Iris pigment epithelial cell (primary cell): Measurements from ENCODE around the gene SEMA4G.

Source experiments
- DNase-seq: peaks from one replicate; pipeline ENCODE4 v3.0.0-alpha.2; 2011; ENCODE audit warnings: low read depth

SEMA4G gene

DNA sequence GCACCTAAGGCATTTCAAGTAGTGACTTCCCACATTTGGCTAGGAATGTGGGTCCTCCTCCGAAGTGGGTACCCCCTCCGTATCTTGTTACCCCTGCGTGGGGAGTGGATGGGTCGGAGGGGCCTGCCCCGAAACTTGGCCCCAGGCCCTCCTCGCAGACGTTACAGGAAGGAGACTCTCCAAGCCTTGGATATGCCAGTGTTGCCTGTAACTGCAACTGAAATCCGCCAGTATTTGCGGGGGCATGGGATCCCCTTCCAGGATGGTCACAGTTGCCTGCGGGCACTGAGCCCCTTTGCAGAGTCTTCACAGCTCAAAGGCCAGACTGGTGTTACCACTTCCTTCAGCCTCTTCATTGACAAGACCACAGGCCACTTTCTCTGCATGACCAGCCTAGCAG is 18.9 kb downstream of the SEMA4G start:
- DNase-seq, result no peak

- no peak for DNase-seq
These were observed 19.8 kb downstream of the SEMA4G start for GRCh38 chr10:100989088-100989487.

- peak; percentile 33 for DNase-seq
These were observed 24.8 kb downstream of the SEMA4G start for GRCh38 chr10:100993986-100994708.

DNA sequence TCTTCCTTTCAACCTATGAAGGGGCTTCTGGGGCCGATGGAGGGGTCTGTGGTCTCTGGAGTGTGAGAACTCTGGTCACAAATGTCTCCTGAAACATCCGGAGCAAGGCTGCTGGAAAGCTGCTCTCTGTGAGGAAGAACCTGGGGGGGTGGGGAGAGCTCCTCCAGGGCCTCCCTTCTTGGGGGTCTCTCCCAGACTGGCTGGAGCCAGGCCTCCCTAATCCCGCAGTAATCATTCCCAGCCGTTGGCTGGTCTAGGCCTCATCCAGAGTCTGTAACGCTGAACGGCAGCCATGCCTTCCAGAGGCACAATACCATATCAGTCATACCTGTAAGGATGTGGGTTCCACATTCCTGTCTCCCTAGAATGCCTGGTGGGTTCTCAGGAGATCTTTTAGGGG is 25.9 kb downstream of the SEMA4G start:
- no peak for DNase-seq

GRCh38 chr10:100996678-100997359 is 27.5 kb downstream of the SEMA4G start:
- peak; percentile 9 for DNase-seq

DNA sequence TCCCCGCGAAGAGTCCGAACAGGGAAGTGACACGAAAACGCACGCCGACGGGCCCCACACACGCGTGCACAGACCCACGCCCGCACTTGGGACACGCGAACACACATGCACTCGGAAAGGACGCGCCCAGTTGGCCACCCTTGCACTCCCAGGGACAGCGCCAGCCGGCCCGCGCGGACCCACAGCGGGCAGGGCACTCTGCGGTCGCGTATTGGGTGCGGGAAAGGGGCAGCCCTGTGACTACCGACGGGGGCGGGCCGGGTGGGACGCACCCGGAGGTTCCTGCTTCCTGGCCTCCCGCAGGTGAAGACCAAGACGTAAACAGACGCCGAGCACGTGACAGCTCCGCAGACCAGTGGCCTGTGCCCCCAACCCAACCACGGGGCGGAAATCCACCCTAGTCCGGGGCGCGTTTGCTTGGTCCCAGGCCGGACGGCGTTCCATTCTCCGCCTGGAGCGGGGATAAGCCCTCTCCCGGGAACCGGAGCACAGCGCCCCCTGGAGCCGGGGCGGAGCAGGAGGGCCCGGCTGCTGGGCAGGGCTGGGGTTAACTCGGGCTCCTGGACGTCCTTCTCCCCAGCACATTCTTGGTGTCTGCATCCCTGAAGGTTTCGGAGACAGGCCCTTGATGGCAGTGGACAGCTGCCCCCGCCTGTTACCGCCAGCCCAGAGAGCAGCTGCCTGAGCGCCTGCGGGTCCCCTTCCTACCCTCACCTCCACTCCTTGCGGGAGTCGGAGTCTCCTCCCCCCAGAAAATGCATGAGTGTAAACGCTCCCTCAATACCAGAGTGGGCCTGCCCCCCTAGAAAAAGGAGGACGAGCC is 28.3 kb downstream of the SEMA4G start:
- peak; percentile 61 for DNase-seq

GRCh38 chr10:100998183-100998990 is 29.1 kb downstream of the SEMA4G start:
- peak; percentile 76 for DNase-seq

- peak; percentile 60 for DNase-seq
These were observed 29.9 kb downstream of the SEMA4G start for GRCh38 chr10:100998991-100999741.

DNA sequence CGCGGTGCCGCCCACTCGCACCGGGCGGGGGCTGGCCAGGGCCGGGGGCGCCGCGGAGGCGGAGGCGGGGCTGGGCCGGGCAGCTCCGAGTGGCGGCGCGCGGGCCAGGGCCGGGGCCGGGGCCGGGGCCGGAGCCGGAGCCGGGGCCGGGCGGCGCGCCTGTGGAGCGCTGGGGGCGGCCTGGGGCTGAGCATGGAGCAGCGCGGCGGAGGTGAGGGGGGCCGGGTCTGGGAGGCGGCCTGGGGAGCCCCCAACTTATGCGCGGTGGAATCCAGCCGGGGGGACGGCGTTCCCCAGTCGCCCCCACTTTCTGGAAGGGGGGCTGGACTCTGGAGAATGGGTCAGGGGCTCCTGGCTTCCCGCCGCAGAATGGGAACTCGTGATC is 30.4 kb downstream of the SEMA4G start, which contains the start of gene LZTS2:
Gene LZTS2, plus strand, starts transcription at position 67 of the 385 bp plus-strand sequence. CDS start 2,731 bp downstream, outside the sequence.
- DNase-seq, result no peak

DNA sequence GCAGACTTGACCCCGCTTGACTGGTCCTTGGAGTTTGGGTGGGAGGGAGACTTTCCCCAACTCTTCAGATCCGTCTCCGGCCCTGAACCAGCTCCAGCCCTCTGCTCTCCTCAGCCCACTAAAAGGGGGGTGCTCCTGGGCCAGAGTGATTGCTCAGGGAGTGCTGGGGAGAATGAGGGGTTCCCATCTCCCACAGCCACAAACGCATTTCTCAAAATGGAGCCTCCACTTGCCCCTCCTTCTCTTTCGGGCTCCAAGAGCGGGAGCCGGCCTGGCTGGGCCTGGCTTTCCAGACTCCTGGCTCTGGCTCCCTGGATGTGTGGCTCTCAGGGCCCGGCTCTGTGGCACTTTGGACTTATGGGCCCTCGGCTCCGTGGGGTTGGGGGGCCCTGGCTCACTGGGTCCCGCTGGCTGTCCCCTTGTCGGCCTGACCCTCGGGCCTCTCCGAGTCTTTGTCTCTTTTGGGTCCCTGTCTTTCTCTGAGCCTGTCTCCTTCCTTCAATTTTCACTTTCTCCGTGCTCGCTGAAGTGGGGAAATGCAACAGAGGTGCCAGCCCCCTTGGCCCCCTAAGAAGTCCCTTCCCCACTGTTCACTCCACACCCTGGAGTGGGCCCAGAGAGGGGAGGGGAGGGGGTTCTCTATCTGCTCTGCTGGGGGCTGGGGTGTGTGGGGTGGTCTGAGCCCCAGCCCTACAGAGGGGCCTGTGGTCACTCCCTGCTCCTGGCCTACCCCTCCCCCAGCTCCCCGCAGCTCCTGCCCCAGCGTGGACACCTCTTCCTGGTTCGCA is 31.0 kb downstream of the SEMA4G start:
- DNase-seq, result peak; percentile 37

GRCh38 chr10:101000915-101001658 is 31.8 kb downstream of the SEMA4G start:
- DNase-seq, result peak; percentile 95

- no peak for DNase-seq
These were observed 32.3 kb downstream of the SEMA4G start for GRCh38 chr10:101001659-101002035.

GRCh38 chr10:101002456-101002855 is 33.2 kb downstream of the SEMA4G start:
- no peak for DNase-seq

- no peak for DNase-seq
These were observed 34.4 kb downstream of the SEMA4G start for GRCh38 chr10:101003639-101004206.

DNA sequence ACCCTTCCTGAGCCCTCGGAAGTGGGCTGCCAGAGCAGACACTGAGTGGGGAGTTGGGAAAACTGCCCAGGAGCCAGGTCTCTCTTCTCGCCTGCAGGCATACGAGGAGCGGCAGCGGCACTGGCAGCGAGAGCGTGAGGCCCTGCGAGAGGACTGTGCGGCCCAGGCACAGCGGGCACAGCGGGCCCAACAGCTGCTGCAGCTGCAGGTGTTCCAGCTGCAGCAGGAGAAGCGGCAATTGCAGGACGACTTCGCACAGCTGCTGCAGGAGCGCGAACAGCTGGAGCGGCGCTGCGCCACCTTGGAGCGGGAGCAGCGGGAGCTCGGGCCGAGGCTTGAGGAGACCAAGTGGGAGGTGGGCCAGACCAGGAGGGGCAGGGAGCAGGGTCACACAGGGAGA is 36.1 kb downstream of the SEMA4G start:
- DNase-seq, result no peak

GRCh38 chr10:101005869-101006567 is 36.7 kb downstream of the SEMA4G start:
- DNase-seq, result no peak

DNA sequence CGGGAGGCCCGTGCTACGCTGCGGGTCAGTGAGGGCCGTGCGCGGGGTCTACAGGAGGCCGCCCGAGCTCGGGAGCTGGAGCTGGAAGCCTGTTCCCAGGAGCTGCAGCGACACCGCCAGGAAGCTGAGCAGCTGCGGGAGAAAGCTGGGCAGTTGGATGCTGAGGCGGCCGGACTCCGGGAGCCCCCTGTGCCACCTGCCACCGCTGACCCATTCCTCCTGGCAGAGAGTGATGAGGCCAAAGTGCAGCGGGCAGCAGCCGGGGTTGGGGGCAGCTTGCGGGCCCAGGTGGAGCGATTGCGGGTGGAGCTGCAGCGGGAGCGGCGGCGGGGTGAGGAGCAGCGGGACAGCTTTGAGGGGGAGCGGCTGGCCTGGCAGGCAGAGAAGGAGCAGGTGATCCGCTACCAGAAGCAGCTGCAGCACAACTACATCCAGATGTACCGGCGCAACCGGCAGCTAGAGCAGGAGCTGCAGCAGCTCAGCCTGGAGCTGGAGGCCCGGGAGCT is 37.3 kb downstream of the SEMA4G start:
- DNase-seq, result no peak

GRCh38 chr10:101007099-101007711 is 37.9 kb downstream of the SEMA4G start:
- peak; percentile 18 for DNase-seq
